ENCODE results near the gene ABCA3. TPM values are rescaled to one million over a fixed set of nuclear protein-coding genes. Genes with fewer than 3 reads are reported as not detected.

The ABCA3 gene
- total and polyA plus RNA-seq, 2 donors (not counting 1 experiment from before 2014, with no cell fraction given): 1.7 to 6.1 TPM

- H3K36me3 ChIP-seq (ENCODE audit: control insufficient read depth, insufficient read depth, low read length): peaks cover 30% of the 10 kb centered on the region
- peaks cover 7% of the 10 kb centered on the region for H3K4me1 ChIP-seq (ENCODE audit: control insufficient read depth, extremely low read depth, insufficient read depth, low read length)
- no peaks in the 10 kb centered on the region for H4K20me1 ChIP-seq (ENCODE audit: control insufficient read depth, extremely low read depth, insufficient read depth, low read length)
- no peaks in the 10 kb centered on the region for H3K27me3 ChIP-seq (ENCODE audit: control insufficient read depth, insufficient read depth, low read length)
- no peak overlapping the region for H3K4me2 ChIP-seq (ENCODE audit: extremely low read depth, insufficient read depth, low read length)
- no peak overlapping the region for H3K9ac ChIP-seq (ENCODE audit: insufficient read depth, low read length)
- no peak for DNase-seq (ENCODE audit: low read depth in 2 of 2)
- H2AFZ ChIP-seq (ENCODE audit: low read length): no peak overlapping the region
- no peak for TF ChIP-seq EZH2 (IDR thresholded peaks at IDR 0.05; ENCODE audit: low read length, missing control alignments)
- TF ChIP-seq, protein P1, sequence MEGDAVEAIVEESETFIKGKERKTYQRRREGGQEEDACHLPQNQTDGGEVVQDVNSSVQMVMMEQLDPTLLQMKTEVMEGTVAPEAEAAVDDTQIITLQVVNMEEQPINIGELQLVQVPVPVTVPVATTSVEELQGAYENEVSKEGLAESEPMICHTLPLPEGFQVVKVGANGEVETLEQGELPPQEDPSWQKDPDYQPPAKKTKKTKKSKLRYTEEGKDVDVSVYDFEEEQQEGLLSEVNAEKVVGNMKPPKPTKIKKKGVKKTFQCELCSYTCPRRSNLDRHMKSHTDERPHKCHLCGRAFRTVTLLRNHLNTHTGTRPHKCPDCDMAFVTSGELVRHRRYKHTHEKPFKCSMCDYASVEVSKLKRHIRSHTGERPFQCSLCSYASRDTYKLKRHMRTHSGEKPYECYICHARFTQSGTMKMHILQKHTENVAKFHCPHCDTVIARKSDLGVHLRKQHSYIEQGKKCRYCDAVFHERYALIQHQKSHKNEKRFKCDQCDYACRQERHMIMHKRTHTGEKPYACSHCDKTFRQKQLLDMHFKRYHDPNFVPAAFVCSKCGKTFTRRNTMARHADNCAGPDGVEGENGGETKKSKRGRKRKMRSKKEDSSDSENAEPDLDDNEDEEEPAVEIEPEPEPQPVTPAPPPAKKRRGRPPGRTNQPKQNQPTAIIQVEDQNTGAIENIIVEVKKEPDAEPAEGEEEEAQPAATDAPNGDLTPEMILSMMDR (conservative IDR thresholded peaks at IDR 0.05 in 1 of 2, IDR thresholded peaks at IDR 0.05 in 1 of 2; ENCODE audit: low read depth in 1 of 2, low read length in 2 of 2): no peak
- H3K4me3 ChIP-seq (replicated peaks in 1 of 4; ENCODE audit: control extremely low read depth in 1 of 4, insufficient read depth in 1 of 4, low read depth in 3 of 4, low read length in 4 of 4): no peak overlapping the region
- no peaks in the 10 kb centered on the region for H3K9me3 ChIP-seq (ENCODE audit: control insufficient read depth, insufficient read depth, low read depth, low read length)
- H3K79me2 ChIP-seq (ENCODE audit: control insufficient read depth, insufficient read depth, low read length): peaks cover 16% of the 10 kb centered on the region
- no peak overlapping the region for H3K27ac ChIP-seq (ENCODE audit: insufficient read depth, low read length)
Observed at GRCh38 chr16:2256531-2257140, 83.9 kb downstream of the ABCA3 start.

DNA sequence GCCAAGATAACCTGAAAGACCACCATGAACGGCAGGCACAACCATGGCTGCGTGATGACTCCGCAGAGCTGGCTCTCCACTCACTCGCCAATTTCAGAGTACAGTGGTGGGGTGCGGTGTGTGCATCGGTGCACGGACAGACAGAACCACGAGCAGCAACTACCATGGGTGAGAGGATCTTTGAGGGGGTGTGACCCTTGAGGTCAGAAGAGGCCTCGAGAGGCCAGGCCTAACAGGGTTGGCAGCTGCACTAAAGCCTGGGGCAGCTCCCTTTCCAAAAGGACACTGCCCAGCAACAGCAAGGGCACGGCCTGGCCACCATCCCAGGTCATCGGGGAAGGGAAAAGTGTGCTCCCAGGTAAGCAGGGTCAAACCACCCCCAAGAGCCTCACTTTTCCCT lies 87.2 kb downstream of the ABCA3 start:
- Histone ChIP-seq H3K27ac (ENCODE audit: insufficient read depth, low read length) (no peak overlapping the region), H3K4me3 (replicated peaks in 1 of 4; ENCODE audit: control extremely low read depth in 1 of 4, insufficient read depth in 1 of 4, low read depth in 3 of 4, low read length in 4 of 4) (no peak overlapping the region), H3K27me3 (ENCODE audit: control insufficient read depth, insufficient read depth, low read length) (no peaks in the 10 kb centered on the region), H4K20me1 (ENCODE audit: control insufficient read depth, extremely low read depth, insufficient read depth, low read length) (no peaks in the 10 kb centered on the region), H3K36me3 (ENCODE audit: control insufficient read depth, insufficient read depth, low read length) (peaks cover 24% of the 10 kb centered on the region), H2AFZ (ENCODE audit: low read length) (no peak overlapping the region), H3K9me3 (ENCODE audit: control insufficient read depth, insufficient read depth, low read depth, low read length) (no peaks in the 10 kb centered on the region), H3K9ac (ENCODE audit: insufficient read depth, low read length) (no peak overlapping the region), H3K4me1 (ENCODE audit: control insufficient read depth, extremely low read depth, insufficient read depth, low read length) (peaks cover 7% of the 10 kb centered on the region), H3K4me2 (ENCODE audit: extremely low read depth, insufficient read depth, low read length) (no peak overlapping the region), H3K79me2 (ENCODE audit: control insufficient read depth, insufficient read depth, low read length) (peaks cover 20% of the 10 kb centered on the region)
- DNase-seq (ENCODE audit: low read depth in 2 of 2): no peak
- TF ChIP-seq, protein P1 (conservative IDR thresholded peaks at IDR 0.05 in 1 of 2, IDR thresholded peaks at IDR 0.05 in 1 of 2; ENCODE audit: low read depth in 1 of 2, low read length in 2 of 2): no peak
- TF ChIP-seq EZH2 (IDR thresholded peaks at IDR 0.05; ENCODE audit: low read length, missing control alignments): no peak

DNA sequence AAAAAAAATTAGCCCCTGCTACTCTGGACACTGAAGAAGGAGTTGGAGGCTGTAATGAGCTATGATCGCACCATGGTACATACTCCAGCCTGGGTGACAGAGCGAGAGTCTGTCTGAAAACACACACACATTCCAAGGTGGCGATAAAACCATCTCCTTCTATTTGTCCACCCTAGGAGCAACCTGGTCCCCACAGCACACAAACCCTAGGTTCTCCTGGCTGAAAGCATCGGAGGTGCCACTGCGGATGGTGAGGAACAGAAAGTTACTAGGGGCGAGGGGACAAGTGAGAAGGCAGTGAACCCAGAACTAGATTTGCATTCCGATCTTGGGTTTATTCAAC lies 87.8 kb downstream of the ABCA3 start:
- DNase-seq (ENCODE audit: low read depth in 2 of 2): no peak
- H3K27ac ChIP-seq (ENCODE audit: insufficient read depth, low read length): peak overlapping the region; percentile 72
- H3K79me2 ChIP-seq (ENCODE audit: control insufficient read depth, insufficient read depth, low read length): peaks cover 18% of the 10 kb centered on the region

More for the DNA sequence above, 87.8 kb downstream of the ABCA3 start:
- no peak for TF ChIP-seq EZH2 (IDR thresholded peaks at IDR 0.05; ENCODE audit: low read length, missing control alignments)
- TF ChIP-seq, protein P1 (conservative IDR thresholded peaks at IDR 0.05 in 1 of 2, IDR thresholded peaks at IDR 0.05 in 1 of 2; ENCODE audit: low read depth in 1 of 2, low read length in 2 of 2): no peak
- H2AFZ ChIP-seq (ENCODE audit: low read length): no peak overlapping the region
- H3K36me3 ChIP-seq (ENCODE audit: control insufficient read depth, insufficient read depth, low read length): peaks cover 23% of the 10 kb centered on the region
- no peak overlapping the region for H3K4me3 ChIP-seq (replicated peaks in 1 of 4; ENCODE audit: control extremely low read depth in 1 of 4, insufficient read depth in 1 of 4, low read depth in 3 of 4, low read length in 4 of 4)
- no peak overlapping the region for H3K4me2 ChIP-seq (ENCODE audit: extremely low read depth, insufficient read depth, low read length)
- H3K9ac ChIP-seq (ENCODE audit: insufficient read depth, low read length): no peak overlapping the region
- H3K27me3 ChIP-seq (ENCODE audit: control insufficient read depth, insufficient read depth, low read length): no peaks in the 10 kb centered on the region
- H3K9me3 ChIP-seq (ENCODE audit: control insufficient read depth, insufficient read depth, low read depth, low read length): no peaks in the 10 kb centered on the region
- peaks cover 7% of the 10 kb centered on the region for H3K4me1 ChIP-seq (ENCODE audit: control insufficient read depth, extremely low read depth, insufficient read depth, low read length)
- no peaks in the 10 kb centered on the region for H4K20me1 ChIP-seq (ENCODE audit: control insufficient read depth, extremely low read depth, insufficient read depth, low read length)

All from fibroblast of lung (primary cell).